DND-41 (cell line): ENCODE data around the gene ATXN2.

Experiments
- ATAC-seq: fragments of 200-7000 bp; cut with Tn5 transposase; 3 replicates; pipeline ENCODE4 v1.9.1; 2021; ENCODE audit warnings: low read depth; ENCODE audit not compliant: insufficient read depth
- DNase-seq: peaks from one replicate; pipeline ENCODE4 v3.0.0-alpha.2; 2020
- H2AFZ ChIP-seq: 2 replicates; pipeline ENCODE4 v1.6.0; 2012; ENCODE audit warnings: low read depth, low read length
- H3K27ac ChIP-seq: 2 replicates; pipeline ENCODE4 v1.5.1; 2012; ENCODE audit warnings: low read length, inconsistent platforms
- H3K27me3 ChIP-seq: fragments of 200-600 bp; sonication (generic); 2 replicates; pipeline ENCODE4 v1.6.0; 2012; ENCODE audit warnings: low read length, mild to moderate bottlenecking, inconsistent platforms; ENCODE audit not compliant: insufficient read depth, poor library complexity
- H3K36me3 ChIP-seq: 2 replicates; pipeline ENCODE4 v1.5.1; 2012; ENCODE audit warnings: low read length, inconsistent platforms; ENCODE audit not compliant: insufficient read depth
- H3K4me1 ChIP-seq: 2 replicates; pipeline ENCODE4 v1.5.1; 2012; ENCODE audit warnings: mild to moderate bottlenecking, low read length; ENCODE audit not compliant: insufficient read depth
- H3K4me2 ChIP-seq: 2 replicates; pipeline ENCODE4 v1.6.0; 2012; ENCODE audit warnings: mild to moderate bottlenecking, moderate library complexity, low read length, inconsistent platforms; ENCODE audit not compliant: insufficient read depth
- H3K4me3 ChIP-seq, 2 experiments: fragments of 200-600 bp in 1 of 2; shearing (Covaris generic) in 1 of 2; 2 replicates each; pipeline ENCODE4 v1.5.1; 2012 to 2016; ENCODE audit warnings: inconsistent platforms in 2 of 2, low read length in 2 of 2, mild to moderate bottlenecking in 2 of 2, low read depth in 1 of 2, moderate library complexity in 1 of 2
- H3K79me2 ChIP-seq: 2 replicates; pipeline ENCODE4 v1.6.0; 2012; ENCODE audit warnings: low read length, inconsistent platforms; ENCODE audit not compliant: insufficient read depth
- H3K9ac ChIP-seq: 2 replicates; pipeline ENCODE4 v1.6.0; 2012; ENCODE audit warnings: low read depth, mild to moderate bottlenecking, inconsistent platforms, low read length, moderate library complexity
- H3K9me3 ChIP-seq: 2 replicates; pipeline ENCODE4 v1.5.1; 2012; ENCODE audit warnings: low read length, moderate library complexity, mild to moderate bottlenecking, inconsistent platforms; ENCODE audit not compliant: insufficient read depth, severe bottlenecking
- H4K20me1 ChIP-seq: 2 replicates; pipeline ENCODE4 v1.6.0; 2012; ENCODE audit warnings: low read length; ENCODE audit not compliant: insufficient read depth
- CTCF ChIP-seq: IDR thresholded peaks from 2 replicates; pipeline ENCODE4 v1.5.1; 2012; ENCODE audit warnings: borderline replicate concordance, low read length, moderate library complexity, mild to moderate bottlenecking; ENCODE audit not compliant: poor library complexity, severe bottlenecking; ENCODE audit errors: extremely low read depth
- EZH2 ChIP-seq: IDR thresholded peaks from 3 replicates; pipeline ENCODE4 v1.6.1; 2012; ENCODE audit warnings: borderline replicate concordance, low read depth, mild to moderate bottlenecking, moderate library complexity, low read length, inconsistent platforms; ENCODE audit not compliant: severe bottlenecking

ATXN2 gene

GRCh38 chr12:111410431-111411184 lies 188.5 kb downstream of the ATXN2 start:
- no peak for DNase-seq
- H3K4me2 ChIP-seq, result no peak overlapping the region
- H3K9ac ChIP-seq, result no peak overlapping the region; the same call in 1 of the 2 replicates
- no peaks in the 10 kb centered on the region for H3K9me3 ChIP-seq
- ATAC-seq, result no peak
- no peak overlapping the region for H3K27ac ChIP-seq
- H3K4me3 ChIP-seq, result no peak overlapping the region
- TF ChIP-seq CTCF (no peak), EZH2 (no peak)
- H2AFZ ChIP-seq, result no peak overlapping the region
- peaks cover 92% of the 10 kb centered on the region for H3K79me2 ChIP-seq
- H4K20me1 ChIP-seq, result peaks cover 75% of the 10 kb centered on the region
- H3K4me1 ChIP-seq, result peaks cover 33% of the 10 kb centered on the region
- H3K36me3 ChIP-seq, result no peaks in the 10 kb centered on the region; the same call in 1 of the 2 replicates
- H3K27me3 ChIP-seq, result no peaks in the 10 kb centered on the region

GRCh38 chr12:111409780-111410430 lies 189.2 kb downstream of the ATXN2 start:
- no peak for ATAC-seq
- no peaks in the 10 kb centered on the region; the same call in 1 of the 2 replicates for H3K36me3 ChIP-seq
- no peak overlapping the region for H3K4me3 ChIP-seq
- no peak for TF ChIP-seq CTCF
- TF ChIP-seq EZH2, result no peak
- H3K9ac ChIP-seq, result no peak overlapping the region; the same call in 1 of the 2 replicates
- H2AFZ ChIP-seq, result no peak overlapping the region
- no peak for DNase-seq
- peaks cover 87% of the 10 kb centered on the region for H3K79me2 ChIP-seq
- no peaks in the 10 kb centered on the region for H3K9me3 ChIP-seq
- H4K20me1 ChIP-seq, result peaks cover 70% of the 10 kb centered on the region
- no peak overlapping the region for H3K27ac ChIP-seq
- H3K27me3 ChIP-seq, result no peaks in the 10 kb centered on the region
- H3K4me2 ChIP-seq, result 0 out of 2 replicates have a peak overlapping the region, but pooled peaks have one; percentile 94
- H3K4me1 ChIP-seq, result peaks cover 39% of the 10 kb centered on the region

- H4K20me1 ChIP-seq, result peaks cover 65% of the 10 kb centered on the region
- no peak overlapping the region for H3K27ac ChIP-seq
- no peak overlapping the region for H3K9ac ChIP-seq
- peak overlapping the region; percentile 94; the same call in 1 of the 2 replicates for H3K4me2 ChIP-seq
- peaks cover 82% of the 10 kb centered on the region for H3K79me2 ChIP-seq
- H3K9me3 ChIP-seq, result no peaks in the 10 kb centered on the region
- no peaks in the 10 kb centered on the region; the same call in 1 of the 2 replicates for H3K36me3 ChIP-seq
- TF ChIP-seq CTCF (no peak), EZH2 (no peak)
- H3K4me3 ChIP-seq, result no peak overlapping the region
- H3K27me3 ChIP-seq, result no peaks in the 10 kb centered on the region
- no peak overlapping the region for H2AFZ ChIP-seq
- peaks cover 44% of the 10 kb centered on the region for H3K4me1 ChIP-seq
- DNase-seq, result no peak
- no peak for ATAC-seq
These were observed 189.7 kb downstream of the ATXN2 start for GRCh38 chr12:111409403-111409779.
